HCT116 (cell line): ENCODE measurements around the gene PDE4B. TPM values are rescaled to one million over a fixed set of nuclear protein-coding genes. Genes with fewer than 3 reads are reported as not detected.

Experiments
- ATAC-seq: fragments of 200-7000 bp; cut with Tn5 transposase; 2 replicates; pipeline ENCODE4 v1.9.1; 2020; ENCODE audit warnings: mild to moderate bottlenecking, moderate library complexity
- BruUV-seq: library from RNA; stranded (reverse); fragments of 400-500 nt; replicated peaks from 2 replicates; lab custom pipeline; 2021; lab: Mats Ljungman, UMichigan
- CTCF ChIA-PET: fragments of 300-600 bp; sonication (Branson Sonifier 250); formaldehyde crosslinking; loops from one replicate; lab custom pipeline; 2021; ENCODE audit warnings: antibody characterized with exemption; lab: Charles Lee
- POLR2A ChIA-PET: fragments of 300-600, 350-600 bp; sonication (Branson Sonifier 250); formaldehyde crosslinking; loops from one replicate; lab custom pipeline; 2021; ENCODE audit warnings: antibody characterized with exemption; lab: Charles Lee
- RAD21 ChIA-PET, 2 experiments: fragments of 300-600 bp; sonication (Branson Sonifier 250); formaldehyde crosslinking; loops; one replicate each; lab custom pipeline; 2023; ENCODE audit warnings: low total read pairs in 2 of 2; ENCODE audit not compliant: uncharacterized antibody in 2 of 2, unreplicated experiment in 2 of 2, low non-redundant PET in 1 of 2; lab: Charles Lee
- DNase-seq: peaks from one replicate; pipeline ENCODE4 v3.0.0-alpha.2; 2010; ENCODE audit warnings: low read depth, low spot score
- H2AFZ ChIP-seq: fragments of 200-600 bp; shearing (Covaris generic), sonication (generic); 2 replicates; pipeline ENCODE4 v1.6.1; 2017; ENCODE audit warnings: low read depth, mixed run types, mixed read lengths, antibody characterized with exemption, low read length; ENCODE audit not compliant: poor library complexity, severe bottlenecking
- H3K27ac ChIP-seq: 2 replicates; pipeline ENCODE4 v1.5.1; 2012; ENCODE audit warnings: low read depth, low read length
- H3K27me3 ChIP-seq: fragments of 200-600 bp; sonication (generic); 2 replicates; pipeline ENCODE4 v1.6.1; 2016; ENCODE audit warnings: mixed run types, low read length, mixed read lengths; ENCODE audit not compliant: insufficient read depth
- H3K36me3 ChIP-seq, 2 experiments: fragments of 200-500 bp in 1 of 2; fragments of 200-600 bp in 1 of 2; sonication (Bioruptor generic) in 1 of 2; sonication (generic) in 1 of 2; 2 replicates each; pipeline versions ENCODE4 v1.5.1 to v1.6.1; 2014 to 2016; ENCODE audit warnings: low read length in 2 of 2, inconsistent platforms in 1 of 2, mixed read lengths in 1 of 2, mixed run types in 1 of 2; ENCODE audit not compliant: insufficient read depth in 2 of 2, control insufficient read depth in 1 of 2
- H3K4me1 ChIP-seq, 2 experiments: fragments of 200-600 bp in 1 of 2; sonication (generic) in 1 of 2; 2 replicates each; pipeline versions ENCODE4 v1.5.1 to v1.6.1; 2012 to 2017; ENCODE audit warnings: low read length in 2 of 2, inconsistent platforms in 1 of 2, mild to moderate bottlenecking in 1 of 2, mixed read lengths in 1 of 2, mixed run types in 1 of 2, moderate library complexity in 1 of 2; ENCODE audit not compliant: insufficient read depth in 2 of 2, control insufficient read depth in 1 of 2
- H3K4me2 ChIP-seq: fragments of 200-600 bp; sonication (generic); 2 replicates; pipeline ENCODE4 v1.6.1; 2017; ENCODE audit warnings: mixed run types, low read length, mixed read lengths
- H3K4me3 ChIP-seq, 2 experiments: fragments of 200-600 bp in 1 of 2; sonication (generic) in 1 of 2; replicated peaks in 1 of 2; 2 replicates each; pipeline ENCODE4 v1.5.1; 2011 to 2016; ENCODE audit warnings: low read length in 2 of 2, control low read depth in 1 of 2, low read depth in 1 of 2, mild to moderate bottlenecking in 1 of 2, mixed read lengths in 1 of 2, mixed run types in 1 of 2
- H3K79me2 ChIP-seq: fragments of 200-600 bp; sonication (generic); 2 replicates; pipeline ENCODE4 v1.6.1; 2017; ENCODE audit warnings: mild to moderate bottlenecking, mixed run types, low read length, moderate library complexity, mixed read lengths; ENCODE audit not compliant: insufficient read depth
- H3K9ac ChIP-seq: fragments of 200-600 bp; sonication (generic); 2 replicates; pipeline ENCODE4 v1.6.1; 2016; ENCODE audit warnings: low read length, mixed read lengths
- H3K9me2 ChIP-seq: fragments of 200-600 bp; sonication (generic), shearing (Covaris generic); 2 replicates; pipeline ENCODE4 v1.6.1; 2017; ENCODE audit warnings: mixed run types, mild to moderate bottlenecking, moderate library complexity; ENCODE audit not compliant: insufficient read depth
- H3K9me3 ChIP-seq, 2 experiments: fragments of 200-500 bp in 1 of 2; fragments of 200-600 bp in 1 of 2; sonication (Bioruptor generic) in 1 of 2; sonication (generic) in 1 of 2; 2 replicates each; pipeline ENCODE4 v1.6.1; 2014 to 2017; ENCODE audit warnings: low read length in 2 of 2, mixed read lengths in 2 of 2, inconsistent platforms in 1 of 2, low read depth in 1 of 2, mild to moderate bottlenecking in 1 of 2, mixed run types in 1 of 2, moderate library complexity in 1 of 2; ENCODE audit not compliant: control insufficient read depth in 1 of 2, insufficient read depth in 1 of 2
- H4K20me1 ChIP-seq: fragments of 200-600 bp; sonication (generic), shearing (Covaris generic); 2 replicates; pipeline ENCODE4 v1.6.1; 2017; ENCODE audit warnings: mixed run types, mild to moderate bottlenecking, moderate library complexity; ENCODE audit not compliant: insufficient read depth
- CEBPB ChIP-seq: IDR thresholded peaks from 2 replicates; pipeline ENCODE4 v1.6.1; 2012; ENCODE audit warnings: low read depth
- EGR1 ChIP-seq: IDR thresholded peaks from 2 replicates; pipeline ENCODE4 v1.6.1; 2012; ENCODE audit warnings: low read depth
- ELF1 ChIP-seq: IDR thresholded peaks from 2 replicates; pipeline ENCODE4 v1.6.1; 2012; ENCODE audit warnings: low read depth, borderline replicate concordance
- FOSL1 ChIP-seq: IDR thresholded peaks from 2 replicates; pipeline ENCODE4 v1.6.1; 2012; ENCODE audit warnings: low read depth
- POLR2A ChIP-seq: IDR thresholded peaks from 2 replicates; pipeline ENCODE4 v1.7.0; 2011; ENCODE audit warnings: borderline replicate concordance; ENCODE audit not compliant: insufficient read depth, insufficient read length; ENCODE audit errors: extremely low read depth
- REST ChIP-seq: IDR thresholded peaks from 2 replicates; pipeline ENCODE4 v1.6.1; 2012; ENCODE audit warnings: low read depth
- SP1 ChIP-seq: IDR thresholded peaks from 2 replicates; pipeline ENCODE4 v1.6.1; 2012; ENCODE audit warnings: low read depth
- intact Hi-C: fragments of 100-400 bp; cut with micrococcal nuclease; formaldehyde crosslinking; loops from 2 replicates; pipeline ENCODE4 v1.10.0; 2022
- total RNA-seq: library from RNA; stranded (reverse); gene quantifications from one replicate; pipeline ENCODE4 v1.2.1, GENCODE V29; 2021; ENCODE audit not compliant: unreplicated experiment
- TF ChIP-seq, protein P1 (sequence below), 3 experiments: fragments of 200-600 bp in 1 of 3; sonication (generic) in 1 of 3; IDR thresholded peaks in 2 of 3; conservative IDR thresholded peaks in 1 of 3; 2 replicates each; pipeline ENCODE4 v1.5.1; 2012 to 2017; ENCODE audit warnings: low read depth in 2 of 3, low read length in 2 of 3, antibody characterized with exemption in 1 of 3, borderline replicate concordance in 1 of 3, control low read depth in 1 of 3, mild to moderate bottlenecking in 1 of 3, mixed read lengths in 1 of 3, mixed run types in 1 of 3, moderate library complexity in 1 of 3; ENCODE audit not compliant: insufficient read depth in 1 of 3
- TF ChIP-seq, protein P2 (sequence below): IDR thresholded peaks from 2 replicates; pipeline ENCODE4 v1.6.1; 2012

PDE4B gene
- total RNA-seq, 1 experiment from 2014 or later: 76.9 TPM

GRCh38 chr1:66278260-66279021, 485.7 kb downstream of the PDE4B start:
- H3K9me2 ChIP-seq: no peaks in the 10 kb centered on the region
- peak overlapping the region; percentile 23 for H3K4me2 ChIP-seq
- ChIA-PET RAD21 (no interaction called here), POLR2A (no interaction called here), CTCF (no interaction called here)
- TF ChIP-seq SP1: no peak
- TF ChIP-seq, protein P1, sequence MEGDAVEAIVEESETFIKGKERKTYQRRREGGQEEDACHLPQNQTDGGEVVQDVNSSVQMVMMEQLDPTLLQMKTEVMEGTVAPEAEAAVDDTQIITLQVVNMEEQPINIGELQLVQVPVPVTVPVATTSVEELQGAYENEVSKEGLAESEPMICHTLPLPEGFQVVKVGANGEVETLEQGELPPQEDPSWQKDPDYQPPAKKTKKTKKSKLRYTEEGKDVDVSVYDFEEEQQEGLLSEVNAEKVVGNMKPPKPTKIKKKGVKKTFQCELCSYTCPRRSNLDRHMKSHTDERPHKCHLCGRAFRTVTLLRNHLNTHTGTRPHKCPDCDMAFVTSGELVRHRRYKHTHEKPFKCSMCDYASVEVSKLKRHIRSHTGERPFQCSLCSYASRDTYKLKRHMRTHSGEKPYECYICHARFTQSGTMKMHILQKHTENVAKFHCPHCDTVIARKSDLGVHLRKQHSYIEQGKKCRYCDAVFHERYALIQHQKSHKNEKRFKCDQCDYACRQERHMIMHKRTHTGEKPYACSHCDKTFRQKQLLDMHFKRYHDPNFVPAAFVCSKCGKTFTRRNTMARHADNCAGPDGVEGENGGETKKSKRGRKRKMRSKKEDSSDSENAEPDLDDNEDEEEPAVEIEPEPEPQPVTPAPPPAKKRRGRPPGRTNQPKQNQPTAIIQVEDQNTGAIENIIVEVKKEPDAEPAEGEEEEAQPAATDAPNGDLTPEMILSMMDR (IDR thresholded peaks at IDR 0.05 in 2 of 3, conservative IDR thresholded peaks at IDR 0.05 in 1 of 3; ENCODE audit: borderline replicate concordance in 1 of 3, insufficient read depth in 1 of 3, low read depth in 2 of 3, low read length in 2 of 3): no peak
- TF ChIP-seq, protein P2, sequence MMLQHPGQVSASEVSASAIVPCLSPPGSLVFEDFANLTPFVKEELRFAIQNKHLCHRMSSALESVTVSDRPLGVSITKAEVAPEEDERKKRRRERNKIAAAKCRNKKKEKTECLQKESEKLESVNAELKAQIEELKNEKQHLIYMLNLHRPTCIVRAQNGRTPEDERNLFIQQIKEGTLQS: no peak
- no peak overlapping the region for H3K4me3 ChIP-seq
- peaks cover 34 to 75% of the 10 kb centered on the region in 2 experiments for H3K4me1 ChIP-seq
- H3K9ac ChIP-seq: no peak overlapping the region; the same call in 1 of the 2 replicates
- H4K20me1 ChIP-seq: no peaks in the 10 kb centered on the region
- peak overlapping the region; percentile 13 for H2AFZ ChIP-seq
- BruUV-seq: no TSS peak
- intact Hi-C loops: no loop called here
- ATAC-seq (peak; percentile 13; the same call in 1 of the 2 replicates), DNase-seq (no peak)
- no peaks in the 10 kb centered on the region for H3K27me3 ChIP-seq
- H3K27ac ChIP-seq: no peak overlapping the region
- no peaks in the 10 kb centered on the region for H3K79me2 ChIP-seq
- H3K9me3 ChIP-seq: no peaks in the 10 kb centered on the region
- H3K36me3 ChIP-seq: no peaks in the 10 kb centered on the region

- ATAC-seq (peak; percentile 33; the same call in 1 of the 2 replicates), DNase-seq (no peak)
- Histone ChIP-seq H3K9me3 (no peaks in the 10 kb centered on the region), H3K9me2 (no peaks in the 10 kb centered on the region), H3K27me3 (no peaks in the 10 kb centered on the region), H3K4me3 (no peak overlapping the region), H3K4me1 (peaks cover 21 to 76% of the 10 kb centered on the region in 2 experiments), H3K27ac (peak overlapping the region; percentile 12; the same call in 1 of the 2 replicates), H4K20me1 (no peaks in the 10 kb centered on the region), H3K9ac (peak overlapping the region; percentile 19), H3K36me3 (no peaks in the 10 kb centered on the region), H3K4me2 (peak overlapping the region; percentile 53), H3K79me2 (no peaks in the 10 kb centered on the region), H2AFZ (no peak overlapping the region)
- intact Hi-C loops: no loop called here
- POLR2A ChIA-PET: interaction anchor here (0.9 to 1.4 kb wide), 4 partner anchors 10 to 34 kb away, joined by 3 to 4 read pairs (median 3); no protein-coding TSS in a partner anchor
- CTCF ChIA-PET: interaction anchor here (1.4 to 2.1 kb wide), 2 partner anchors 12 to 155 kb away, joined by 4 to 6 read pairs; no protein-coding TSS in a partner anchor
- RAD21 ChIA-PET: no interaction called here
- TSS peak; percentile 81 for BruUV-seq
- TF ChIP-seq POLR2A (no peak), ELF1 (no peak), REST (no peak), FOSL1 (no peak), CEBPB (no peak), EGR1 (no peak)
- TF ChIP-seq, protein P1 (IDR thresholded peaks at IDR 0.05 in 2 of 3, conservative IDR thresholded peaks at IDR 0.05 in 1 of 3; ENCODE audit: borderline replicate concordance in 1 of 3, insufficient read depth in 1 of 3, low read depth in 2 of 3, low read length in 2 of 3): no peak
These were observed 489.1 kb downstream of the PDE4B start for GRCh38 chr1:66281808-66282207.
